Stimulated activated CD8-positive, alpha-beta memory T cell treated with anti-CD3 and anti-CD28 coated beads, Interleukin-4, amount 100 ng/mL, for 1 hour (primary cell): ENCODE results near the gene STRN4.

Source experiments
- DNase-seq, 2 donors: peaks; one replicate each; pipeline ENCODE4 v3.0.0-alpha.2; 2020; ENCODE audit warnings: low read depth in 2 of 2, low spot score in 1 of 2

Gene STRN4

GRCh38 chr19:46727757-46728156, 18.5 kb downstream of the STRN4 start:
- DNase-seq = no peak

- no peak for DNase-seq
Observed at GRCh38 chr19:46726971-46727501, 19.2 kb downstream of the STRN4 start.

GRCh38 chr19:46726551-46726950, 19.7 kb downstream of the STRN4 start:
- DNase-seq = no peak

GRCh38 chr19:46725859-46726393, 20.3 kb downstream of the STRN4 start:
- no peak for DNase-seq

DNA sequence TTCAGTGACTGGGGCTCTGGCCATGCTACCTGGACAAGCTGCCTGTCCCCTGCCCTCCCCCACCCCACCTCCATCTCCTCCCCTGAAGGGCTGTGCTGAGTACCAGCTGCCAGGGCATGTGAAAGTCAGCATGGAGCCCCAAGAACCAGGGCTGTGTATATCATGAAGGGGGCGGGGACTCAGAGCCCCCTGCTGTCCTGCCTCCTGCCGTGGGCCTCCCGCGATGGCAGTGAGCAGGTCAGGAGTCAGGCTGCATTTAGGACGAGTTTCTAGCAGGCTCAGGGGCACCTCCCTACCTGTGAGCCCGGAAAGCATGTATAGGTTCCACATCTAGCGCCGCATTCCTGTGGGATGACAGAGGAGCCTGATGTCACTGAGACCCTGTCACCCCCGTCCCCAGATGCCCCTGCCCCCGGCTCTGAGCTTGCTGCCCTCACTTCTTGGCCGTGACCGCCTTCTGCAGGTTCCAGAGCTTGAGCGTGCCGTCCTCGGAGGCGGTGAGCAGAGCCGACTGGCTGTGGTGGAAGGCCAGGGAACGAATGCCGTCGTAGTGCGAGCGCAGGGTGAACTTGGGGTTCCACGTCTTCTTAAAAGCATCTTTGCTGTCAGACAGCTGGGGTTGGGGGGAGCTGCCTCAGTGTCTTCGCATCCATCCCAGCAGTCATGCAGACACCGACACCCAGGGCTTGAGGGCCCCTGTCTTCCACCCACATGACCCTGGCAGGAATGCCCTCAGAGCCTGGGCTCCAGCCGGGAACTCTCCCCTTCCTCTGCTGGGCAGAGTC, 21.0 kb downstream of the STRN4 start:
- DNase-seq = no peak

- DNase-seq = no peak
Observed at GRCh38 chr19:46724468-46724867, 21.8 kb downstream of the STRN4 start.

DNA sequence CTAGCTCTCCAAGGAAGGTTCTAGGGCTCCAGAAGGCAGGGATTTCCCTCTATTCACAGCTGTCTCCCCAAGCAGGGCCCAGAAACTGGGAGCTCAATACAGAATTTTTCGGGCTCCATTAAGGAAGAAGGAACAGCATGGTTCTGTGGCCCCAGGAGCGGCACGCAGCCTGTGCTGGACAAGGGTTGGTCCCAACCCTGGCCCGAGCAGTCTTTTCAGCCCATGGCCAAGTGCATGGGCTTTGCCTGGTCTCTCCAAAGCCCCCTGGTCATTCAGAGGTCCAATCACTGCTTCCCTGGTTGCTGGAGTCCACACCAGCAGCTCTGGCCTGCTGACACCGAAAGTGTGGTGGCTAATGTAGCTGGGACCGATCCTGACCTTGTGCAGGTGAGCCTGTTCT, 22.8 kb downstream of the STRN4 start:
- DNase-seq = no peak

DNA sequence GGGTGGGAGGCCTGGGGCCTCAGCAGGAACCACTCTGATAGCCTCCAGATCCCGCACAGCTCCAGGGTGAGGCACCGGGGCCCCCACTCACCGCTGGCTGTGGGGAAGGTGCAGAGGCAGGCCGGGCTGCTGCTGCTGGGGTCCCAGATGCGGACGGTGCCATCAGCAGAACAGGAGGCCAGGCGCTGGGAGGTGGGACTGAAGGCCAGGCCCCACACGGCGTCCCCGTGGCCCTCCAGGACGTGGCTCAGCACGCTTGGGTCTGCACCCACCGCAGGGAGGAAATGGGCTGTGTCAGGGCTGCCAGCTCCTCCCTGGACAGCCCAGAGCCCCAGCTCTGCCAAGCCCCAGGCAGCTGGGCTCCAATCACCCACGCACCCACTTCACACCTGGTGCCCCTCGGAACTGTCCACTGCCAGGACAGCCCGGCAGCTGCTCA, 23.2 kb downstream of the STRN4 start:
- DNase-seq = no peak

GRCh38 chr19:46722421-46723022, 23.7 kb downstream of the STRN4 start:
- DNase-seq = no peak

- DNase-seq = no peak
Observed at GRCh38 chr19:46722004-46722380, 24.3 kb downstream of the STRN4 start.

- DNase-seq = no peak
Observed at GRCh38 chr19:46721269-46722003, 24.8 kb downstream of the STRN4 start.

DNA sequence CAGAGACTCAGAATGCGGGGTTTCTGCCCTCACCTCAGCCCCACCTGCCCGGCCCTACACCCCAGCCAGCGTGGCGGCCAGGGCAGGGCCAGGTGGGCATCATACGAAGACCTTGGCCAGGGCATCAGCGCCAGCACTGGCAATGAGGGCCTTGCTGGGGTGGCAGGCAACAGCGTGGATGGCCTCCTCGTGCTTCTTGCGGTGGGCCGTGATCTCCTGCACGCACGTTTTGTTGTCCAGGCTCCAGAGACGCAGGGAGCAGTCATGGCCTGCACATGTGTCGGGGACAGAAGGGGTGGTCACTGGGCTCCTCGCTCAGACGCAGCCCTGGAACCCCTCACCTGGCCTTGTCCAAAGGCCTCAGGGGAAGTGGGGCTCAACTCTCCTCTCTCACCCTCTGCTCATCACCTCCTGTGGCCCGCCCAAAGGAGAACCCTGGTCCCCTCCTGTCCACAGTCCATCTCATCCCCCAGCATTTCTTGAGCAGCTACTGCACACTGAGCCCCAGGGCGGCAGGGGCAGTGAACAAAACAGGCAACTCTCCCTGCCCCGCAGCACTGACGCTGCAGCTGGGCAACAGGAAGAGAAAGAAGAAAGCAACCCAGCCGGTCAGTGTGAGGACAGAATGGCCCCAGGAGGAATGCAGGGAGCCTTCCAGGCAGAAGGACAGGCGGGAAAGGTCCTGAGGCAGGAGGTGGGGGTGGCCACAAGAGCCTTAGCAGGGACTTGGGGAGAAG, 25.6 kb downstream of the STRN4 start:
- DNase-seq = no peak

DNA sequence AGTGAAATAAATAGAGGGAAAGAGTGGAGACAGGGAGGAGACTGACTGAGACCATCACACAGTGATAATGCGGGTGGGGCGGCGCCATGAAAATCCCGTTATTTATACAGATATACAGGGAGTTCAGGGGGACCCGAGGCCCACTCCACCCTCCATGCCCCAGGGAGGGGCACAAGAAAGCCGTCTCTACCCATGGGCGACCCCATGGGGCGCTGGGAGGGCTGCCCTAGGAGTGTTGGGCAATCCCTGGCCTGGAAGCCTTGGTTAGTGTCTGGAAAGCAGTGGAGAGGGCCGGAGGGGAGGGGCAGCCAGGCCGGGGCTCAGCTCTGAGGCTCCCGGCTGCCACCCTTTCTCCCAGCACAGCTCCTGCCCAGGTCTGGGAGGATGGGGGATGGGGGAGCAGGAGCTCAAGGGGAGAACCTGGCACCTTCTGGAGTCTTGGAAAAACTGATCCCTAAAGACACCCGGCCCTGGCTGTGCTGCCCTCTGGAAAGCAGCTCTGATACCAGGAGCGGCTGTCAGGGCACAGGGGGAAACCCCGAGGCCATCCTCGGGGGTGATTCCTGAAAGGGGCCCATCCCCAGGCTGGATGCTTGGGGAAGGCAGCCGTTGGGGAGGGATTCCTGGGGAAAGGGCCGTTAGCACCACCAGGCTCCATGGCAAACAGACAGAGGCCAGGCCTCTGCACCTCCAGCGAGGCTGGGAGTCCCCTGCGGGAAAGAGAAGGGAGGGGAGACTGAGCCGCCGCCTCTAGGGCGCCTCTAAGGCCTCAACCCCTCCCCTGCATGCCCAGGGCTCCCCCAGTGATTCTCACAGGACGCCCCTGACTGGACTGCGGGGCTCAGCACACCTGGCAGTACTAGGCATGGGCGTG, 26.4 kb downstream of the STRN4 start:
- DNase-seq = no peak

DNA sequence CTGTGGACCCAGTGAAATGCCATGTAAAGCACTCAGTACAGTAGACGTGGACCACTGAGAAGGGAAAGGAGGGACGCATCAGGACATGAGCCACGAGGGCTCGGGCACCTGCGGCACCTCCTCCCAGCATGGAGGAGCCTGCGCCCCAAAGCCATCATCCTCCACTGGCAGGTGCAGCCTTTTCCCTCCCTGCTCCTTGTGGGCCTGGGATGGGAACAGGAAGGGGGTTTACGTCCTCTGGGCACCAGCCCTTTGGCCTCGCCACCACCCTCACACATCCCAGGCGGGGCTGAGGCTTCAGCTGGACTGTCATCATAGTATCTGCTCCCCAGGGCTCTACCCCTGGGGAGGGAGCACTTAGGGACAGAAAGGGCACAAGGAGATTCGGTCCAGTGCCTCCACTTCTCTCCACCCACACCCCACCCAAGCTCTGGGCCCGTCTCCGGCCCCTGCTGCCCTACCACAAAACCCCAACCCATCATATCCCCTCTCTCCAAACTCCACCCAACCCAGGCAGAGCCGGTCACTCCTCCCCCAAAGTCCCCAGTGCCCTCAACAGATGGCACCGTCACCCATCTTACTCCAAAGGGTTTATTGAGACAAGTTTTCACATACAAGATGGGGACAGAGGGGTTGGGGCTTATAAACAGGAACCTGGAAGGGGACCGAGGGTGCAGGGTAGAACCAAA, 27.2 kb downstream of the STRN4 start:
- no peak for DNase-seq

DNA sequence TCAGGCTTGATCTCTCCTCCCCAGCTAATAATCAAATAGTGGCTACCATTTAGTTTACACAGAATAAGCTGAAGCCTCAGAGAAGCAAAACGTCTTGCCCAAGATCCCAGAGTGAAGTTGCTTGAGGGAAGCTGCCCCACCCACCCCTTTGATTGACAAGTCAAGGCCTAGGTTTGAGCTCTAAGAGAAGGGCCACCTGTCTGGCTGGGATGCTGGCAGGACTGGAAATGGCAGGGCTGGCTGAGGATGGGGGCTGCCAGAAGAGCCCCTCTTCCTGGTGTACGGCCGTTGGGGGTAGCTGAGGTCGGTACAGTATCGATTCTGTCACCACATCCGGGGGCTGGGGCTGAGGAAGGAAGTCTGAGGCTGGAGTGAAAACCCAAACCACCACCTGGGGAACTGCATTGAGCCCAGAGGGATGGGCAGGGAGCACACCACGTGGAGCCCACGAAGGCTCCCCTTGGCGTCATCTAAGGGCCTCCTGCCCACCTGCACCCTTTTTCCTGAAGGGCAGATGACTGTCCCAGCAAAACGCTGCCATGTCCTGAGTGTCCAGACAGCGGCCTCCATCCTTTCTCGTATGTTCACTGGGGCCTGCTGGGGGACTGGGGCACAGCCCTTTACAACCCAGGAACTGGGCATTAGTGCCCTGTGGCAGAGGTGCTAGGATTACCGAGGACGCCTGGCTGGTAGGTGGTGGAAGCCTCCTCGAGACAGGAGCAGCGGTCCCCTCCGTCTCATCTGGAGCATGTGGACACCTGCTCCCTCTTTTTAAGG, 27.9 kb downstream of the STRN4 start:
- peak in 1 of 2 donors; percentile 46 for DNase-seq

GRCh38 chr19:46717716-46718143, 28.5 kb downstream of the STRN4 start:
- no peak for DNase-seq

DNA sequence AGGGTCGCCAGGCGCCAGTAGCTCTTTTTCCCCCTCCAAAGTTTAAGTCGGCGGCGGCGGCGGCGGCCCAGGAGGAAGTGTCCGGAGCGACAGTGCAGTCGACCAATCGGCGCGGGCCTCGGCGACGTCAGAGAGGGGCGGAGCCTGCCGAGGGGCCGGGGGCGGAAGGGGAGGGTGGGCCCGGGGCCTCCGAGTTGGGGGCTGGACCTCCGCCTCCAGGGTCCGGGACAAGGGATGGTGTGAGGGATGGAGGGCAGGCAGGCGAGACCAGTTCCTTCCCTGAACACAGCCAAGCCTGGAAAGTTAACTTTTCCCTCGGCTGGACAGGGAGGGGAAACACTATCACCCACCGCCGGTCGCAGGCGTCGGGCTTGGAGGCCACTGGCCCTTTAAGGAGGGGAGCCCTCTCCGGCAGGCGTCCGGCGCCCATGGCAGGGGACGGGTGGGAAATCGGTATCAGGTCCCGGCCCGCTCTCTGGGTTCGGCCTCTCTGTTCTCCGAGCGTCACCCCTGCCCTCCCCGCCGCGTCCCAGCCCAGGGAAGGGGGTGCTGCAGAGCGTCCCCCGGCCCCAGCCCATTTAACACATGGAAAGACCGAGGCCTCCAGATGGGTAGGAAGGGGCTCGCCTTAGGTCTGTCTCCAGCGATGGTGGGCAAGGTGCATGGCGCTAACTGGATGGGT, 29.1 kb downstream of the STRN4 start, which contains the start of gene PRKD2:
Gene PRKD2, minus strand, starts transcription at position 81 of the 682 bp plus-strand sequence. CDS start 744 bp downstream, outside the sequence.
- DNase-seq = peak; percentile 80 to 84

DNA sequence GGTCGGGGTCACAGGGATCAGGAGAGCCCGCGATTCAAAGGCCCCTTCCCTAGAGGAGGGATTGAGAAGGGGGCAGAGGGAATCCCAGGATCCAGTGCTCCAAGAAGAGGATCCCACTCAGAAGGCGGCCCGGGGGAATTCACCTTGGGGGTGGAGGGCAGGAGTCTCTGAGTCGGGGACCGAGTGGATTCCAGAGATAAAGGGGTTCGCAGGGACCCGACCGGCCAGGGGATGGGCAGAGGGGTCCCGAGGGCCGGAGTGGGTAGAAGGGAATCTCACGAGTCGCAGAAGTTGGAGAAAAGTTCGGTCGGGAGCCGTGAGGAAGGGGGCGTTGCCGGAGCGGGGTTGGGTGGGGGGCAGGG, 29.6 kb downstream of the STRN4 start:
- no peak for DNase-seq
